ENCODE results near the gene CLEC18A. TPM values are rescaled to one million over a fixed set of nuclear protein-coding genes. Genes with fewer than 3 reads are reported as not detected.

CLEC18A gene
- total and polyA plus RNA-seq, 8 donors = 0.28 to 5.5 (median 0.68) TPM

DNA sequence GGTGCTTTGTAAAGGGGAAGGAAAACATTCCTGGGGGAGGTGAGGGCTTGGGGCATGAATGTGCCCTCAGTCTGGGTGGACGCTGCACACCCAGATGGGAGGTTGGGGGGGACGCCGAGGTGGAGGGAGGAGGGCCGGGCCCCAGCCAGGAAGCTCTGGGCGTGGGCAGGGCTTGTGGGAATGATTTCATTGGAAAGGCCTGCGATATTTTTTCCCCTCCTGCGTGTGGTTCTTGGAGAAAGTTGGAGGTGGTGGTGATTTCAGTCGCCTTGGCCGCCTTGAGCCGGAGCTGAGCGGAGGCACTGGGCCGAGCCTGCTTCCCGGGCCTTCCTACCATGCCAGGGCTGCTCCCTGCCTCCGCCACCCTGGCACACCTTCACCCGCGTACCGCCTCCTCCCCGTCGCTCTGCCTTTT lies 26.4 kb upstream of the CLEC18A start:
- peak overlapping the region in 1 of 4 donors; percentile 12 for H3K4me3 ChIP-seq
- DNase-seq (peak in 5 of 6 donors; percentile 35 to 72 (median 61)), ATAC-seq (peak; percentile 61 to 76 (median 72)), FAIRE-seq (no peak)
- no peaks in the 10 kb centered on the region for H3K4me1 ChIP-seq
- H3K36me3 ChIP-seq = no peaks in the 10 kb centered on the region
- intact Hi-C loops (cut with DNase I) = no loop called here
- 58 to 77% methylated on average over 19 of the region's 19 CpGs for WGBS, 2 donors
- TF ChIP-seq, protein P1, sequence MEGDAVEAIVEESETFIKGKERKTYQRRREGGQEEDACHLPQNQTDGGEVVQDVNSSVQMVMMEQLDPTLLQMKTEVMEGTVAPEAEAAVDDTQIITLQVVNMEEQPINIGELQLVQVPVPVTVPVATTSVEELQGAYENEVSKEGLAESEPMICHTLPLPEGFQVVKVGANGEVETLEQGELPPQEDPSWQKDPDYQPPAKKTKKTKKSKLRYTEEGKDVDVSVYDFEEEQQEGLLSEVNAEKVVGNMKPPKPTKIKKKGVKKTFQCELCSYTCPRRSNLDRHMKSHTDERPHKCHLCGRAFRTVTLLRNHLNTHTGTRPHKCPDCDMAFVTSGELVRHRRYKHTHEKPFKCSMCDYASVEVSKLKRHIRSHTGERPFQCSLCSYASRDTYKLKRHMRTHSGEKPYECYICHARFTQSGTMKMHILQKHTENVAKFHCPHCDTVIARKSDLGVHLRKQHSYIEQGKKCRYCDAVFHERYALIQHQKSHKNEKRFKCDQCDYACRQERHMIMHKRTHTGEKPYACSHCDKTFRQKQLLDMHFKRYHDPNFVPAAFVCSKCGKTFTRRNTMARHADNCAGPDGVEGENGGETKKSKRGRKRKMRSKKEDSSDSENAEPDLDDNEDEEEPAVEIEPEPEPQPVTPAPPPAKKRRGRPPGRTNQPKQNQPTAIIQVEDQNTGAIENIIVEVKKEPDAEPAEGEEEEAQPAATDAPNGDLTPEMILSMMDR (IDR thresholded peaks at IDR 0.05) = no peak
- H3K27me3 ChIP-seq = no peaks in the 10 kb centered on the region
- H3K9me3 ChIP-seq = no peaks in the 10 kb centered on the region
- H3K27ac ChIP-seq = peak overlapping the region; percentile 43 to 76 (median 72)

DNA sequence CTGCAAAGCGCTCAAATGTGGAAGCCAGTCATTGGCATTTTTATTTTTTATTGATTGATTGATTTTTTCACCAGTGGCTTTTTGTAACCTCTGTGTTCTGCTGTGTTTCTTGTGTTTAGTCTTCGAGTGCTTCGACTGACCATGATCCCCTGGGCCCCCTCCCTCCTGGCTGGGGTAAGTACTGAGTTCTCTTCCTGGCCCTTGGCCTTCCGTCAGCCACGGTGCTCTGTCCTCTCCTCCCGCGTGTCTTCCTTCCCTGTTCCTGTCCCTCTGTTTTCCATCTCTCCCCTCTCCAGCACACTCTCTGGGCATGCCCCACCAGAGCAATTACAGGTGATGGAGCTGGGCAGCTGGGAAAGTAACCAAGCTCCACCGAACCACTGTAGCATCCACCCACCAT lies 25.8 kb upstream of the CLEC18A start:
- Histone ChIP-seq H3K9me3 (no peaks in the 10 kb centered on the region), H3K4me3 (peak overlapping the region in 1 of 4 donors; percentile 12), H3K27ac (peak overlapping the region; percentile 43 to 76 (median 72)), H3K36me3 (no peaks in the 10 kb centered on the region), H3K4me1 (no peaks in the 10 kb centered on the region), H3K27me3 (no peaks in the 10 kb centered on the region)
- FAIRE-seq (no peak), ATAC-seq (no peak), DNase-seq (no peak)
- WGBS, 2 donors = 70 to 76% methylated on average over 8 of the region's 8 CpGs
- TF ChIP-seq, protein P1 (IDR thresholded peaks at IDR 0.05) = no peak
- intact Hi-C loops (cut with DNase I) = no loop called here

DNA sequence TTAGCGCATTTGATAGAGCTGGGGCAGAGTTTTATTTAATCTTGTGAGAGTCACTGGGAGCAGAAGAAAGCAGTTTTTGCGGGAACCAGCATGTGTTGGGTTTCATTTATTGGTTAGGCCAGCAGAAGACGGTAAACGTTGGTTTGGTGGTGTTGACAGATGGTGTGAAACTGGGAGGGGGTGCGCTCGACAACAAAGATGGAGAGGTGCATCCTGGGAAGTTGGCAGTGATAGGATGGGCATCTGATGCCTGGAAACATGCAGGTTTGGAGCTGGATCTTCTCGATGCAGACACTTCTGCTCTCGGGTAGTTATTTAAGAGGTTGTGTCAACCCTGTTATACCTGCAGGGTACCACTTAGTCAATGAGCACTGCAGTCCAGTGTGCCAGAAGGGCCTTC lies 24.9 kb upstream of the CLEC18A start:
- Histone ChIP-seq H3K9me3 (no peaks in the 10 kb centered on the region), H3K36me3 (peaks cover 0 to 1% (median under 1%) of the 10 kb centered on the region in 3 donors), H3K4me1 (no peaks in the 10 kb centered on the region), H3K27me3 (no peaks in the 10 kb centered on the region), H3K4me3 (no peak overlapping the region), H3K27ac (no peak overlapping the region)
- no peak for DNase-seq
- TF ChIP-seq, protein P1 (IDR thresholded peaks at IDR 0.05) = no peak
- intact Hi-C loops (cut with DNase I) = no loop called here
- no peak for ATAC-seq
- FAIRE-seq = no peak
- WGBS, 2 donors = 81 to 85% methylated on average over 8 of the region's 8 CpGs

DNA sequence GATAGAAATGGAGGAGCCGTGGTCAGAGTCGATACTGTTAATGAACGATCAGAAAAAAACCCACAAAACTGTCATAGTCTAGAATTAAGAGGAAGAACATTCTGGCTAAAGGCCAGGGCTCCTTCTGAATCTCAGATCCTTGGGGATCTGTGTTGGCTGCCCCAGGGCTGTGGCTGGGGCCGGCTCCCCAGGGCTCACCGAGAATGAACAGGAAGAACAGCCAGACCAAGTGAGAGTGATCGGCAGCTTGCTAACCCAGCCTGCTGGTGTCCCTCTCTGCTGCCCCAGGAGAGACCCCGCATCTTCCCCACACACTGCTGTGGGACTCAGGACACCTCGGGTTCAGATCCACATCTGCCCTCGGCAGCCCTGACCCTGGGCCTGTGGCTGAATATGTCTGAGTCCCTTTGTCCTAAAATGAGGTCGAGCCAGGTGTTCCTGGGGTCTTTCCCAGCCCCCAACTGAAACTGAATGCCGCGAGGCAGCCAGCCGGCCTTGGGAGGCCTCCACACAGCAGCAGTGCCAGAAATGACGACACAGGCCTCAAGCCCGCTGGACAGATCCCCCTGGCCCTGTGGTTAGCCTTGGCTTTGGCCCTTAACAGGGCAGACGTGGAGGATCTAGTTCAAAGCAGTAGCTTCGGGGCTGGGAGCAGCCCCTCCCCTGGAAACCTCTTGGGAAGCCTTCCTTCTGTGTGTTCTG lies 23.9 kb upstream of the CLEC18A start:
- ATAC-seq = peak; percentile 19 to 69 (median 58)
- WGBS, 2 donors = 48 to 57% methylated on average over 17 of the region's 17 CpGs
- intact Hi-C loops (cut with DNase I) = no loop called here

More for the DNA sequence above, 23.9 kb upstream of the CLEC18A start:
- peak in 3 of 6 donors; percentile 34 to 59 (median 45) for DNase-seq
- TF ChIP-seq, protein P1 (IDR thresholded peaks at IDR 0.05) = no peak
- H3K4me3 ChIP-seq = no peak overlapping the region
- H3K4me1 ChIP-seq = no peaks in the 10 kb centered on the region
- H3K9me3 ChIP-seq = no peaks in the 10 kb centered on the region
- peak overlapping the region; percentile 8 to 57 (median 30) for H3K27ac ChIP-seq
- no peaks in the 10 kb centered on the region for H3K27me3 ChIP-seq
- peaks cover 0 to 9% (median 3%) of the 10 kb centered on the region in 3 donors for H3K36me3 ChIP-seq
- no peak for FAIRE-seq
